ENCODE results near the gene HM13. TPM values are rescaled to one million over a fixed set of nuclear protein-coding genes. Genes with fewer than 3 reads are reported as not detected.
"Not testable (repeated sequence)": the region's sequence is repeated elsewhere in the genome, so short reads cannot be mapped to it uniquely, and the experiment has no call there.

The HM13 gene
- total and polyA plus RNA-seq, 2 of the 4 experiments (the other 2 are of a cell fraction), result 53.2 to 203 TPM

DNA sequence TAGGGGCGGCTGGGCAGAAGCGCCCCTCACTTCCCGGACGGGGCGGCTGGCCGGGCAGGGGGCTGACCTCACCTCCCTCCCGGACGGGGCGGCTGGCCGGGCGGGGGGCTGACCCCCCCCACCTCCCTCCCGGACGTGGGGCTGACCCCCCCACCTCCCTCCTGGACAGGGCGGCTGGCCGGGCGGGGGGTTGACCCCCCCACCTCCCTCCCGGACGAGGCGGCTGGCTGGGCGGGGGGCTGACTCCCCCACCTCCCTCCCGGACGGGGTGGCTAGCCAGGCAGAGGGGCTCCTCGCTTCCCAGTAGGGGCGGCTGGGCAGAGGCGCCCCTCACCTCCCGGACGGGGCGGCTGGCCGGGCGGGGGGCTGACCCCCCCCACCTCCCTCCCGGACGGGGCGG, 43.3 kb upstream of the HM13 start:
- H3K23ac ChIP-seq (ENCODE audit: low read depth, low read length); H3K9ac ChIP-seq (ENCODE audit: low read depth, low read length); H4K5ac ChIP-seq (ENCODE audit: low read depth, low read length); H3K79me1 ChIP-seq (ENCODE audit: low read depth in 1 of 2, low read length in 2 of 2); H2BK5ac ChIP-seq (ENCODE audit: low read depth, low read length, poor library complexity, severe bottlenecking); H3K27ac ChIP-seq (ENCODE audit: insufficient read depth, low read length); H3K4me3 ChIP-seq (ENCODE audit: insufficient read depth, low read depth, low read length); H2BK20ac ChIP-seq (ENCODE audit: low read depth, low read length); H4K91ac ChIP-seq (ENCODE audit: insufficient read depth, low read depth, low read length); H3K4me2 ChIP-seq (ENCODE audit: low read depth, low read length); H3K14ac ChIP-seq (replicated peaks; ENCODE audit: low read depth, low read length); H3K4me1 ChIP-seq (ENCODE audit: control insufficient read depth, insufficient read depth, low read length); intact Hi-C loops (cut with micrococcal nuclease); H2BK15ac ChIP-seq (ENCODE audit: low read depth, low read length); H3K36me3 ChIP-seq (ENCODE audit: control insufficient read depth, insufficient read depth, low read length); DNase-seq; CTCF ChIA-PET; H3K9me1 ChIP-seq (ENCODE audit: insufficient read depth, low read length); H4K8ac ChIP-seq (ENCODE audit: low read depth in 2 of 2, low read length in 2 of 2); H2AFZ ChIP-seq (replicated peaks; ENCODE audit: low read length, poor library complexity); in situ Hi-C loops (cut with MboI; ENCODE audit: low sequenced_read_pairs); BruUV-seq (replicated peaks); H2AK9ac ChIP-seq (replicated peaks; ENCODE audit: low read depth, low read length, poor library complexity); H3K18ac ChIP-seq (ENCODE audit: low read depth, low read length); H4K20me1 ChIP-seq (ENCODE audit: insufficient read depth, low read length); H3K4ac ChIP-seq (ENCODE audit: low read depth, low read length); H3K56ac ChIP-seq (ENCODE audit: extremely low read depth, insufficient read depth, low read length); POLR2A ChIA-PET (ENCODE audit: unreplicated experiment); dilution Hi-C loops (cut with HindIII; ENCODE audit: low sequenced_read_pairs, unreplicated experiment); H3K9me3 ChIP-seq (ENCODE audit: control insufficient read depth, insufficient read depth, low read length); H2AK5ac ChIP-seq (ENCODE audit: low read depth, low read length); H2BK120ac ChIP-seq (ENCODE audit: low read depth, low read length); ATAC-seq (ENCODE audit: low read depth): not testable (repeated sequence)
- no CpG with 5 or more reads among the region's 33 CpGs for WGBS, 2 experiments (ENCODE audit: extremely low coverage in 2 of 2, insufficient read length in 1 of 2)
- peaks cover 21% of the 10 kb centered on the region for H3K27me3 ChIP-seq (ENCODE audit: control insufficient read depth, insufficient read depth, low read length)

Measured in IMR-90 (cell line).